ENCODE results near the gene XPNPEP3.
"Not testable (repeated sequence)": the region's sequence is repeated elsewhere in the genome, so short reads cannot be mapped to it uniquely, and the experiment has no call there.

The XPNPEP3 gene

DNA sequence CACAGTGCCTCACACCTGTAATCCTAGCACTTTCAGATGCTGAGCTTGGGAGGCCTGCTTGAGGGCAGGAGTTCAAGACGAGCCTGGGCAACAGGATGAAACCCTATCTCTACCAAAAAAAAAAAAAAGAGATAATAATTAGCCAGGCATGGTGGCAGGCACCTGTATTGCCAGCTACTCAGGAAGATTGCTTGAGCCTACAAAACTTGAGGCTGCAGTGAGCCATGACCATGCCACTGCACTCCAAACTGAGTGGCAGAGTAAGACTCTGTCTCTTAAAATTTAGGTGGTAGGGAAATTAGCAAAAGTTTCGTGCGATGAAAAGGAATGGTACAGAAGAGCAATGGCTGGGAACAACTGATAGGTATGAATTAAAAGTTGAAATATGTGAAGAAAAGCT, 18.5 kb upstream of the XPNPEP3 start:
- no peaks in the 10 kb centered on the region for H3K9me3 Mint-ChIP-seq
- H3K27me3 Mint-ChIP-seq (ENCODE audit: low read depth), result no peaks in the 10 kb centered on the region
- peaks cover 42% of the 10 kb centered on the region for H3K36me3 Mint-ChIP-seq (ENCODE audit: low read depth)
- no peak overlapping the region for H3K27ac Mint-ChIP-seq
- no peak for DNase-seq (ENCODE audit: low spot score)
- peaks cover 3% of the 10 kb centered on the region for H3K4me1 Mint-ChIP-seq (ENCODE audit: low read depth)
- no peak overlapping the region for H3K4me3 Mint-ChIP-seq

DNA sequence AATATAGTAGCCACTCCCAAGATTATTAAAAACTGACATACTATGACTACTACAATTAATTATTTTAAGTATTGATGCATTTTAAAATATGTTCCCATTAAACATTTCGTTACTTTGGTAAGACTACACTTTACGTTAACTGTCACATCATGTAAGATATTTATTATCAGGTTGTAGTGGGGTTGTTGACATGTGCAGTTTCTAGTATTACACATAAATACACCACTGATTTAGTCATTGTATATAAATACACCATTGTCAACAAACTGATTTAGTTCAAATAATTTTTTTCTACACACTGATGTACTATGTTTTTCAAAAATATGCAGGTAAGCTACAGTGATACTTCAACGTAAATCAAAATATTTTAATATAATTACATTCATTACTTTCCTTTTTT, 12.0 kb upstream of the XPNPEP3 start:
- Mint-ChIP-seq H3K27me3 (ENCODE audit: low read depth) (no peaks in the 10 kb centered on the region), H3K27ac (no peak overlapping the region), H3K9me3 (no peaks in the 10 kb centered on the region), H3K4me1 (ENCODE audit: low read depth) (peaks cover 5% of the 10 kb centered on the region), H3K4me3 (no peak overlapping the region), H3K36me3 (ENCODE audit: low read depth) (peaks cover 43% of the 10 kb centered on the region)
- DNase-seq (ENCODE audit: low spot score), result no peak

DNA sequence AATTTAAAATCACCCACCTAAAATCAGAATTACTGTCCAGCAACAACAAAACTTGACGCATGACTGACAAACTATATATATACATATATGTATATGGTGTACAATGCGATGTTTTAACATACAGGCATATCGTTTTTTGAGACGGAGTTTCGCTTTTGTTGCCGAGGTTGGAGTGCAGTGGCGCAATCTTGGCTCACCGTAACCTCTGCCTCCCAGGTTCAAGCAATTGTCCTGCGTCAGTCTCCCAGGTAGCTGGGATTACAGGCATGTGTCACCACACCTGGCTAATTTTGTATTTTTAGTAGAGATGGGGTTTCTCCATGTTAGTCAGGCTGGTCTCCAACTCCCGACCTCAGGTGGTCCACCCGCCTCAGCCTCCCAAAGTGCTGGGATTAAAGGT, 11.1 kb upstream of the XPNPEP3 start:
- H3K4me1 Mint-ChIP-seq (ENCODE audit: low read depth); H3K27ac Mint-ChIP-seq; H3K27me3 Mint-ChIP-seq (ENCODE audit: low read depth); H3K9me3 Mint-ChIP-seq; H3K4me3 Mint-ChIP-seq; DNase-seq (ENCODE audit: low spot score): not testable (repeated sequence)
- peaks cover 37% of the 10 kb centered on the region for H3K36me3 Mint-ChIP-seq (ENCODE audit: low read depth)

DNA sequence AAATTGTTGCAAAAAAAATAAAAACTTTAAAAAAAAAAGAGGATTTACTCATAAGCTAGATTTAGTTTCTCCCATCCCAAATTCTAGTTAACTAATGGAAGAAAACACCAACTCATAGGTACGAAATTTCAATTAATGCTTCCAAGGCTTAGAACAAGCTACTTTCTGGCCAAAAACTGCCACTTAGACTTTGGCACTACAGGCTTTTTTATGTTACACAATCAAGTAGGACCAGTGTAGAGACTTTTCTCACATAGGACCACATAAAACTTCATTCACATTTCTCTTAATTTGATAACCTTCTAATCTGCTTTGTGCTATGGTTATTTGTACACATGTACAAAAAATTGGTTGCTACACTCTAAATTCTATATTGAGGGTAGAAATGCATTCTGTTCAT, 3.6 kb upstream of the XPNPEP3 start:
- Mint-ChIP-seq H3K27me3 (ENCODE audit: low read depth) (no peaks in the 10 kb centered on the region), H3K4me1 (ENCODE audit: low read depth) (peaks cover 42% of the 10 kb centered on the region), H3K4me3 (peak overlapping the region; percentile 28), H3K27ac (peak overlapping the region; percentile 18), H3K9me3 (no peaks in the 10 kb centered on the region), H3K36me3 (ENCODE audit: low read depth) (peaks cover 11% of the 10 kb centered on the region)
- DNase-seq (ENCODE audit: low spot score), result no peak

DNA sequence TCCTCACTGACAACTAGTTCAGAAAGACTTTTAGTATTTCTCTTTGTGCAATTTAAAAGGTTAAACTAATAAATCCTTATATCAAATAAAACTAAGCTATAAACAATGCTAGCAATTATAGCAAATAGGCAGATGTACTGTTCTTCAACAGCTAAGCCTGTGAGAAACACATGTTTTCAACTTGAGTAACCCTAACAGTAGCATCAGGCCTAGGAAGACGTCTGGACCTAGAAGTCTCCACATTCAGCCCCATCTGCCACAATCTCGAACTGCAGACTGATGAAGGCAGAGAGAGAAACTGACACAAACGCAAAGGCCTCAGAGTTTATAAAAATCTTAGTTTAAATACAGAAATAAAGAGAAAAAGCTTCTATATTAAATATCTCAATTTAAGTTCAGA, 3.0 kb upstream of the XPNPEP3 start:
- Mint-ChIP-seq H3K36me3 (ENCODE audit: low read depth) (peaks cover 12% of the 10 kb centered on the region), H3K27ac (peak overlapping the region; percentile 35), H3K4me1 (ENCODE audit: low read depth) (peaks cover 45% of the 10 kb centered on the region), H3K27me3 (ENCODE audit: low read depth) (no peaks in the 10 kb centered on the region), H3K4me3 (peak overlapping the region; percentile 28), H3K9me3 (no peaks in the 10 kb centered on the region)
- no peak for DNase-seq (ENCODE audit: low spot score)

DNA sequence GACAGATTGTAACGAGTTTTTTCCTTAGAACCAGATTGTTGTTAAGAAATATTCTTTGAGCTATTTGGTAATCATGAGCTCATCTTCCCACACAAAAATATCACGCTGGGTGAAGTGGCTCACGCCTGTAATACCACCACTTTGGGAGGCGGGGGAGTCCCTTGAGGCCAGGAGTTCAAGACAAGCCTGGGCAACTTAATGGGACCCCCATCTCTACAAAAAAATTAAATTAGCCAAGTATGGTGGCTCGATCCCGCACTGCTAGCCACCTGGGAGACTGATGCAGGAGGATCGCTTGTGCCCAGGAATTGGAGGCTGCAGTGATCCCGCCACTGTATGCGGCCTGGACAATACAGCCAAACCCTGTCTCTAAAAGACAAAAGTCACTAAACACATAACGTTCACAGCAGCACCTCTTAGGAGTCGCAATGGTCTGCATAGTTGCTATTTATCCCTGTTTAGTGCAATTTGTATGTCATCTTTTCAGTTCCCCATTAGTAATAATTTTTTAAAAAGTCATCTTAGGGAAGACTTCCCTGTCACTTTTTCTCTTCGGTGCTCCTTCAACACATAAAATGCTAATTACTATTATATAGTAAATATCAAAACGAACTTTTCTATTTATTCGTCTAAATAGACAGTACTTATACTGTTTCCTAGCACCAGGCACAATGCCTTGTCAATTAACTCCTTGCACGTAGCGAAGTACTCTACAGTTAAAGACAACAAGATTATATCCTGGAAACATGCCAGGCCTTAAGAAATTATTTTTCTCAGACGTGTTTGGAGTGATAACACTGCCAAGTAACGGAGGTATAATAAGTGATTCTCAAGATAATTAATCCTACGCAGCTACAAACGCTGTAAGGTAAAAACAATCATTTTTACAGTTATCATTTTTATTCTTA, 1.6 kb upstream of the XPNPEP3 start:
- H3K9me3 Mint-ChIP-seq, result no peaks in the 10 kb centered on the region
- no peaks in the 10 kb centered on the region for H3K27me3 Mint-ChIP-seq (ENCODE audit: low read depth)
- DNase-seq (ENCODE audit: low spot score), result no peak
- H3K27ac Mint-ChIP-seq, result peak overlapping the region; percentile 100
- peaks cover 47% of the 10 kb centered on the region for H3K4me1 Mint-ChIP-seq (ENCODE audit: low read depth)
- peak overlapping the region; percentile 99 for H3K4me3 Mint-ChIP-seq
- peaks cover 9% of the 10 kb centered on the region for H3K36me3 Mint-ChIP-seq (ENCODE audit: low read depth)

DNA sequence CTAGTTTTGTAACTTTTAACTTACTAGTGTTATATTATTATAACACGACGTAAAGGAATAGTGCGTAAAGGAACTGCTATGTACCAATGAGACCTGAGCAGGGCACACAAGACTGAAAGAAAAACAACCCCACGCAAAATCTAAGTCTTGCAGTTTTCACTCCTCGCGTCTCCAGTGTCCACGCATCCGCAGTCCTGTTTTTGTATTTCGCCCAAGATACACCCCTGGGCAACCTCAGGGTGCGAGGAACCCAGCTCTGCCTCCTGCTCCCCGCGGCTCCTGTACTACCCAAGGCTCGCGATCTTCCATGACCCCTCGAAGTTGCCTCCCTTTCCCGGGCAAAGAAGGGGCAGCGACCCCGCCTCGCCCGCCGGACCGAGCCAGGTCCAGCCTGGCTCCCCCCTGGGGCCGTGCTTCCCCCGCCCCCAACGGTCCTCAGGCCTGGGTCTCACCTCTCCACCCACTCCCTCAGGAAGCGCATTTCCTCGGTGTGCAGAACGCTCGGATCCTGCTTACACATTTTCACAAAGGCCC, 902 bp upstream of the XPNPEP3 start:
- peak overlapping the region; percentile 100 for H3K27ac Mint-ChIP-seq
- H3K4me3 Mint-ChIP-seq, result peak overlapping the region; percentile 99
- no peak for DNase-seq (ENCODE audit: low spot score)
- no peaks in the 10 kb centered on the region for H3K27me3 Mint-ChIP-seq (ENCODE audit: low read depth)
- peaks cover 14% of the 10 kb centered on the region for H3K36me3 Mint-ChIP-seq (ENCODE audit: low read depth)
- H3K9me3 Mint-ChIP-seq, result no peaks in the 10 kb centered on the region
- H3K4me1 Mint-ChIP-seq (ENCODE audit: low read depth), result peaks cover 46% of the 10 kb centered on the region

DNA sequence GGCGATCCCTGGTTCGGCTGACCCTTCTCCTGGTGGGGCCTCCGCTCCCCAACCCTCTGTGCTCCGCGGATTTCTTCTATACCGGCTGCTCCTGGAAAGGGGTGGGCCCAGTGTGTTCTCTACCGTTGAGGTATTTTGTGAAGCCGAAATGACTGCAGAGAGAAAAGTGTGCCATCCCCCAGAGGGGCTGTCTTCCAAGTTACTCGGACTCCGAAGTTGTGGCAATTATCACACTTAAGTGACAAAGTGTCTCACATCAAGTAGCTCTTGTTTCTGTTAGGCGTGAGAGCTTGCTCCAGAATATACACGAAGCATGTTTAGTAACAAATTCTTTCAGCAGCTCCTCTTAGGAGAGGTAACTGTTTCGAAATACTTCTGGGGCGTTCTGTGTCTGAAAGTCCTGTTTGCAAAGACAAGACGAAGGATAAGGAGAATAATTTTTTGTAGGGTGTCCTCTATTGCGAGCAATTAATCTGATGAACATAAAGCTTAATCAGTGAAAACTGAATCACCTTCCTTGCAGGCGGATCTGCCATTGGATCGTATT, 434 bp downstream of the XPNPEP3 start:
- H3K27me3 Mint-ChIP-seq (ENCODE audit: low read depth), result no peaks in the 10 kb centered on the region
- H3K9me3 Mint-ChIP-seq, result no peaks in the 10 kb centered on the region
- DNase-seq (ENCODE audit: low spot score), result no peak
- peak overlapping the region; percentile 100 for H3K27ac Mint-ChIP-seq
- H3K36me3 Mint-ChIP-seq (ENCODE audit: low read depth), result peaks cover 17% of the 10 kb centered on the region
- peaks cover 38% of the 10 kb centered on the region for H3K4me1 Mint-ChIP-seq (ENCODE audit: low read depth)
- H3K4me3 Mint-ChIP-seq, result peak overlapping the region; percentile 99

DNA sequence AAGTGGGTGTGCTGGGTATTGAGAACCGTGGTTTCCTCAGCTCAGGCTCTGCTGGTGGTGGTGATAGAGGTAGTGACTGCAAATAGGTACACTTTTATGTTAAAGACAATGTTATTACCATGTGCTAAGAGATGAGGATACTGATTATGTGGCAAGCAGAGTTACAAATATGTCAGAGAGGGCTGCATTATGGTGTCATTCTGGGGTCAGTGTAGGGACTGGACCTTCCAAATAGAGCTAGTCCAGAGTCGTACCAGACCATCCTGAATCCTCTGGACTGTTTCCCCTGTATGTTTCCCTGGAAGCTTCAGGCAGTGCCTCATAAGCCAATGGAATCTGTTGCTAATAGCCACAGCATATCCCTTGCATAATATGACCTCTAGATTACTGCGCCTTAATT, 5.1 kb downstream of the XPNPEP3 start, which contains the start of gene DNAJB7:
DNAJB7 (minus strand) TSS at position 101 of the 400 bp plus-strand sequence. CDS start 119 bp downstream, outside the sequence.
- Mint-ChIP-seq H3K27me3 (ENCODE audit: low read depth) (no peaks in the 10 kb centered on the region), H3K4me1 (ENCODE audit: low read depth) (peaks cover 24% of the 10 kb centered on the region), H3K4me3 (no peak within 1 kb of the TSS), H3K9me3 (no peaks in the 10 kb centered on the region), H3K36me3 (ENCODE audit: low read depth) (peaks cover 12% of the 10 kb centered on the region), H3K27ac (no peak within 1 kb of the TSS)
- no peak for DNase-seq (ENCODE audit: low spot score)

DNA sequence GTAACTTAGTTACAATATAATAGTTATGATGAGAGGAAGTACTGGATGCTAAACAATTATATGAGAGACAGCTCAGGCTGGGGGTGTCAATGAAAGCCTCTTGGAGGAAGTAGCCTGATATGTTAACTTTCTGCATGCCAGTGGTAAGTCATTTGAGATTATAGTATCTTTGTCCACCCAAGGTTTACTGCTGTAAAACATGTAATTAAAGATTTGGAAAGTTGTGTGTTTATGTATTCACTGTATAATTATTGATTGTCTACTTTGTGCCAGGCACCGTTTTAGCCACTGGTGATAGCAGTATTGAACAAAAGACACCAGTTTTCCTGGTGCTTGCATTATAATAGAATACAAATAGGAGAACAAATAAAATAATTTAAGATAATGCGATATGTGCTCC, 5.6 kb downstream of the XPNPEP3 start:
- Mint-ChIP-seq H3K27ac (no peak overlapping the region), H3K4me3 (no peak overlapping the region), H3K36me3 (ENCODE audit: low read depth) (peaks cover 12% of the 10 kb centered on the region), H3K9me3 (no peaks in the 10 kb centered on the region), H3K27me3 (ENCODE audit: low read depth) (no peaks in the 10 kb centered on the region), H3K4me1 (ENCODE audit: low read depth) (peaks cover 22% of the 10 kb centered on the region)
- DNase-seq (ENCODE audit: low spot score), result no peak

DNA sequence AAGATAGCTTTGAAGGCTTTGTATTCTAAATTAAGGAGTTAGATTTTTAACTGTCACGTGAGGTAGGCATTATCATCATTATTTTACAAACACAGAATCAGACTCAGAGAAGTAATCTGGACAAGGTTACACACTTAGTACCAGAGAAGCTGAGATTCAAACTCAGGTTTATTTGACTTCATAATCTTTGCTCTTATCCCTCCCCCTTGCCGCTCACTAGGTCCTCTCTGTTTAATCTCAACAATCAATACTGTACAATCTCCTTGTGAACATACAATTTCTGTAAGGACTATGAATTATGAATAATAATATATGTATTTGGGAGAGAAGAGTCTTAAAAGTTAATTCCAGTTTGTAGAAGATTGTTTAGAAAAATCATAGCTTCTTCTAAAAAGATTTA, 10.2 kb downstream of the XPNPEP3 start:
- no peak for DNase-seq (ENCODE audit: low spot score)
- H3K27ac Mint-ChIP-seq, result no peak overlapping the region
- no peak overlapping the region for H3K4me3 Mint-ChIP-seq
- H3K36me3 Mint-ChIP-seq (ENCODE audit: low read depth), result peaks cover 1% of the 10 kb centered on the region
- H3K4me1 Mint-ChIP-seq (ENCODE audit: low read depth), result peaks cover 9% of the 10 kb centered on the region
- H3K27me3 Mint-ChIP-seq (ENCODE audit: low read depth), result no peaks in the 10 kb centered on the region
- H3K9me3 Mint-ChIP-seq, result no peaks in the 10 kb centered on the region

DNA sequence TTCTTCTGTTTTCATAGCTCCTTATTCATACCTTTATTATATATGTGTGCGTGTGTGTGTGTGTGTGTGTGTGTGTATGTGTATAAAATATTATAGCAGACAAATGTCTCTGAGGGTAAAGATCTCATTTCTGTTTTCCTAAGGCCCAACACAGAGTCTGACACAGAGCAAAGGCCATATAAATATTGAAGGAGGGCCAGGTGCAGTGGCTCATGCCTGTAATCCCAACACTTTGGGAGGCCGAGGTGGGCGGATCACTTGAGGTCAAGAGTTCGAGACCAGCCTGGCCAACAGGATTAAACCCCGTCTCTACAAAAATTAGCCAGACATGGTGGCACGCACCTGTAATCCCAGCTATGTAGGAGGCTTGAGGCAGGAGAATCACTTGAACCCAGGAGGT, 11.4 kb downstream of the XPNPEP3 start:
- H3K4me1 Mint-ChIP-seq (ENCODE audit: low read depth); H3K27me3 Mint-ChIP-seq (ENCODE audit: low read depth); H3K27ac Mint-ChIP-seq; DNase-seq (ENCODE audit: low spot score); H3K4me3 Mint-ChIP-seq; H3K9me3 Mint-ChIP-seq; H3K36me3 Mint-ChIP-seq (ENCODE audit: low read depth): not testable (repeated sequence)

DNA sequence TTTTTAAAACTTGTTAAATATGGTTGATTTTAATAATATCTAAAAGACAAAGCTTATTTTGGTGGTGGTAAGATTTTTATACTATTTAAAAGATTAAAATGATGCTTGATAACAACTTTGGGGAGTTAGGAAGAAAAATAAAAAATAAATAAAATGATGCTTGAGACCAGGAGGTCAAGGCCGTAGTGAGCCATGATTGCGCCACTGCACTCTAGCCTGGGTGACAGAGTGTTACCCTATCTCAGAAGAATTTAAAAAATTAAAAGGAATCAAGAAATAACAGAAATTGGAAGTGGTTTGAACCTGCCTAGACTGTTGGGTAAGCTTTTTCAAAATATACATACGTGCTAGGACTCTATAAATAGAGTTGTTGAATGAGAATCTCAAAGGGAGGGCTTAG, 17.1 kb downstream of the XPNPEP3 start:
- Mint-ChIP-seq H3K27me3 (ENCODE audit: low read depth) (no peaks in the 10 kb centered on the region), H3K4me3 (no peak overlapping the region), H3K27ac (no peak overlapping the region), H3K9me3 (no peaks in the 10 kb centered on the region), H3K4me1 (ENCODE audit: low read depth) (no peaks in the 10 kb centered on the region), H3K36me3 (ENCODE audit: low read depth) (peaks cover 1% of the 10 kb centered on the region)
- no peak for DNase-seq (ENCODE audit: low spot score)

DNA sequence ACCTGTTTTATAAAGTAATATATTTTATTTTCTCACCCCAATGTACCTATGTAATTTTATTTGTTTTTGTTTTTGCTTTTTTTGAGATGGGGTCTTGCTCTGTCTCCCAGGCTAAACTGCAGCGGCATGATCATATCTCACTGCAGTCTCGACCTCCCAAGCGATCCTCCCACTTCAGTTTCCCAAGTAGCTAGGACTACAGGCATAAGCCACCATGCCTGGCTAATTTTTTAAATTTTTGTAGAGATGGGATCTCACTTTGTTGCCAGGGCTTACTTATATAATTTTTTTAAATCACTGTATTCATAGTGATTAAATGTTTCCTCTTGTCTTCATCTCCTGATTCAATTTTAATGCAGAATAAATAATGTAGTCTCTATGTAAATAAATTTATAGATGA, 18.2 kb downstream of the XPNPEP3 start:
- Mint-ChIP-seq H3K9me3 (no peaks in the 10 kb centered on the region), H3K4me1 (ENCODE audit: low read depth) (no peaks in the 10 kb centered on the region), H3K27ac (no peak overlapping the region), H3K36me3 (ENCODE audit: low read depth) (peaks cover 1% of the 10 kb centered on the region), H3K4me3 (no peak overlapping the region), H3K27me3 (ENCODE audit: low read depth) (no peaks in the 10 kb centered on the region)
- DNase-seq (ENCODE audit: low spot score), result no peak

Data from T-helper 2 cell treated with Interferon-gamma antibody and Interleukin-4, amounts not matched to agents 5 μg/mL and 100 μg/mL, for 36 hours (primary cell).